Germinal center (tissue), 1 donor: ENCODE data around the gene RAP1GAP2.
"Not testable (repeated sequence)": the region's sequence is repeated elsewhere in the genome, so short reads cannot be mapped to it uniquely, and the experiment has no call there.

Experiments
- DNase-seq: peaks from one replicate; pipeline ENCODE4 v3.0.0; 2012; ENCODE audit warnings: mixed read lengths, low spot score

The RAP1GAP2 gene

GRCh38 chr17:2996810-2997670, 200.8 kb downstream of the RAP1GAP2 start:
- DNase-seq = no peak

- not testable (repeated sequence) for DNase-seq
Measured at GRCh38 chr17:2998469-2998901, 202.2 kb downstream of the RAP1GAP2 start.

- peak; percentile 75 for DNase-seq
Measured at GRCh38 chr17:3002538-3003295, 206.5 kb downstream of the RAP1GAP2 start.

GRCh38 chr17:3003296-3004149, 207.3 kb downstream of the RAP1GAP2 start:
- DNase-seq = peak; percentile 85

GRCh38 chr17:3004150-3004801, 208.0 kb downstream of the RAP1GAP2 start:
- DNase-seq = peak; percentile 78

GRCh38 chr17:3004925-3005324, 208.7 kb downstream of the RAP1GAP2 start:
- peak; percentile 18 for DNase-seq

GRCh38 chr17:3005696-3006095, 209.5 kb downstream of the RAP1GAP2 start:
- DNase-seq = no peak

GRCh38 chr17:3006801-3007200, 210.6 kb downstream of the RAP1GAP2 start:
- no peak for DNase-seq

- DNase-seq = no peak
Measured at GRCh38 chr17:3007651-3008121, 211.4 kb downstream of the RAP1GAP2 start.

- DNase-seq = no peak
Measured at GRCh38 chr17:3008336-3009288, 212.4 kb downstream of the RAP1GAP2 start.

- no peak for DNase-seq
Measured at GRCh38 chr17:3009411-3009920, 213.2 kb downstream of the RAP1GAP2 start.

GRCh38 chr17:3011891-3012290, 215.7 kb downstream of the RAP1GAP2 start:
- DNase-seq = no peak

GRCh38 chr17:3012926-3013581, 216.8 kb downstream of the RAP1GAP2 start:
- peak; percentile 78 for DNase-seq

GRCh38 chr17:3015890-3016289, 219.7 kb downstream of the RAP1GAP2 start:
- no peak for DNase-seq

- no peak for DNase-seq
Measured at GRCh38 chr17:3017936-3018335, 221.7 kb downstream of the RAP1GAP2 start.

- no peak for DNase-seq
Measured at GRCh38 chr17:3019761-3020160, 223.5 kb downstream of the RAP1GAP2 start.

GRCh38 chr17:3020381-3020780, 224.1 kb downstream of the RAP1GAP2 start:
- DNase-seq = no peak

- DNase-seq = no peak
Measured at GRCh38 chr17:3022197-3022596, 226.0 kb downstream of the RAP1GAP2 start.

- no peak for DNase-seq
Measured at GRCh38 chr17:3024346-3024745, 228.1 kb downstream of the RAP1GAP2 start.
